GOT3 (cell line): ENCODE measurements around the gene PHAX.
"Not testable (repeated sequence)": the region's sequence is repeated elsewhere in the genome, so short reads cannot be mapped to it uniquely, and the experiment has no call there.

ENCODE experiments used
- DNase-seq: peaks from one replicate; lab custom pipeline; 2025; ENCODE audit warnings: mixed read lengths; lab: John Stamatoyannopoulos, UW

Gene PHAX

GRCh38 chr5:126603402-126603991, 2.8 kb downstream of the PHAX start:
- DNase-seq, result no peak

- DNase-seq, result no peak
Measured at GRCh38 chr5:126605525-126605924, 4.8 kb downstream of the PHAX start.

- DNase-seq, result no peak
Measured at GRCh38 chr5:126610160-126610559, 9.4 kb downstream of the PHAX start.

DNA sequence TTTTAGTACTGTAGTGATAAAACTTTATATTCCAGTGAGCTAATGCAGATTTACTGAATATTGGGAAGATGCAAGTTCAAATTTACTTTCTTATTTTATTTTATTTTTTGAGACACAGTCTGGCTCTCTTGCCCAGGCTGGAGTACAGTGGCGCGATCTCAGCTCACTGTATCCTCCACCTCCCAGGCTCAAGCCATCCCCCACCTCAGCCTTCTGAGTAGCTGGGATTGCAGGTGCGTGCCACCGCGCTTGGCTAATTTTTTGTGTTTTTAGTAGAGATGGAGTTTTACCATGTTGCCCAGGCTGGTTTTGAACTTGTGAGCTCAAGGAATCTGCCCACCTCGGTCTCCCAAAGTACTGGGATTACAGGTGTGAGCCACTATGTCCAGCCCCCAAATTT, 9.9 kb downstream of the PHAX start:
- no peak for DNase-seq

DNA sequence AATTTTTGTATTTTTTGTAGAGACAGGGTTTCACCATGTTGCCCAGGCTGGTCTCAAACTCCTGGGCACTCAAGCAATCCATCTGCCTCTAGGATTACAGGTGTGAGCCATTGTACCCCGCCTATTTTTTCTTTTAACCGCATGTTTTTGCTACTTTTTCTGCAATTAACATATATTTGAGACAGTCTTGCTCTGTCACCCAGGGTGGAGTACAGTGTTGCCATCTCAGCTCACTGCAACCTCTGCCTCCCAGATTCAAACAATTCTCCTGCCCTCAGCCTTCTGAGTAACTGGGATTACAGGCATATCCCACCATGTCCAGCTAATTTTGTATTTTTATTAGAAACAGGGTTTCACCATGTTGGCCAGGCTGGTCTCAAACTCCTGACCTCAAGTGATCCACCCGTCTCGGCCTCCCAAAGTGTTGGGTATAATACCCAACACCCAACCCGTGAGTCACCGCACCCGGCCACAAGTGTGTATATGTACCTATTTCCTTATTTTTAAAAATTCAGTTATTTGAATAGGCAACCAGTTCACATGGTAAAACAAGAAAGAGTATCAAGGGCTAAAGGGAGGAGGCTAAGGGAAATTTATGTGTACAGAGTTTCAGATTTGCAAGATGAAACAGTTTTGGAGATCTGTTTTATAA, 13.3 kb downstream of the PHAX start:
- DNase-seq, result no peak

DNA sequence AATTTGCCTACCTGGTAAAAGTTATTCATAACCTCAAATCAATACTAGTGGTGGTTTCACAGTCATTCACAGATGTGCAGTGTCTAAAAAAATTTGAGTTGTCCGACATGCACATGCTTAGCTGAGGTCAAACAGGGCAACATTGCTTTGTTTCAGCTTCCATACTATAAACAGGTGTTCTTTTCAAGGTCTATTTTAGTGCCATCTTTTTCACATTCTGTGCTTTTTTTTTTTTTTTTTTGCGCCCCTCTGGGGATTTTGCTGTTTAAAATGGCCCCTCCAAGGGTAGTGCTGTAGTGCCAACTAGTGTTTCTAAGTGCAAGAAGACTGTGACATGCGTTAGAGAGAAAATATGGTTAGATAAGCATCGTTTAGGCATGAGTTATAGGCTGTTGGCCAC, 14.5 kb downstream of the PHAX start:
- no peak for DNase-seq

DNA sequence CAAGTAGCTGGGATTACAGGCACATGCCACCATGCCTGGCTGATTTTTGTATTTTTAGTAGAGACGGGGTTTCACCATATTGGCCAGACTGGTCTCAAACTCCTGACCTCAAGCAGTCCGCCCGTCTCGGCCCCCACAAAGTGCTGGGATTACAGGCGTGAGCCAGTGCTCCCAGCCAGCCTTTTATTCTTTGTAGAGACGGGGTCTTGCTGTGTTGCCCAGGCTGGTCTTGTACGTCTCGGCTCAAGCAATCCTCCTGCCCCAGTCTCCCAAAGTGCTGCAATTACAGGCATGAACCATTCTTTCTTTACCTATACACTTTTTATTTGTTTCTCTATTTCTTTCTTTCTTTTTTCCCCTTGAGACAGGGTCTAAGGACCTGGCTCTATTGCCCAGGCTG, 16.9 kb downstream of the PHAX start:
- DNase-seq, result not testable (repeated sequence)

DNA sequence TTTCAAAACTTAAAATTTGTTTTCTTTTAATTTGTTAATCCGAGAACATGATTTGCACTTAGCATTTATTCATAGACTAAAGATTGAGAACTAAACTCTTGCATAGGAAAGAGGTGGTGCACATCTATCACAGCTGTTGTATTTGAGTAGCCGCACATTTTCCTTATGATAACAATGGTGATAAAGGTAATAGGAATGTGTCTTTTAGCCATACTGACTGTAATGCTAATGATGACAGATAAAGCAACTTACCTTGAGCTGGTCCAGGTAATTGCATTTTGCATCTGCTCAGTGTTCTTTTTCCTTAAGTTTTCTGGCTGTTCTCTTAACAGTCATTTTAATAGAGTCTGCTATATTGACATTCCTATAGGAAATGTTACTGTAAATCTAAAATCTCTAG, 19.0 kb downstream of the PHAX start:
- DNase-seq, result no peak

- DNase-seq, result no peak
Measured at GRCh38 chr5:126624534-126624933, 23.8 kb downstream of the PHAX start.

DNA sequence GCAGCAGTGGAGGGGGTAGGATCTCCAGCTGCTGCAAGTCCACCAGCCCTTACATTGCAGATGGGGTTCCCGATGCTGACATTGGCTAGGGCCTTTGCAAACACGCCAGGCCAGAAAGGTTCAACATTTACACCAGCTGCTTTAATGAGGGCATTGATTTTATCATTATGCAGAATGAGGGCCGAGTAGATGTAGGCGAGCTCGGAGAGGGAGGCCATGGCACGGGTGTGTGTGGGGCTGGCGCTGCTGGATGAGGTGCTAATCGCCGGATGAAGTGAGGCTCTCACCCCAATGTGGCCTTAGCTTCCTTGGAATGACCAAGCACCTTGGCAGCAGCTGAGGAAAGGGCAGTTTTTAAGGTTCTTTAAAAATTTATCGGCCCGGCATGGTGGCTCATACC, 27.4 kb downstream of the PHAX start:
- DNase-seq, result no peak

GRCh38 chr5:126631920-126632319, 31.2 kb downstream of the PHAX start:
- no peak for DNase-seq

- no peak for DNase-seq
Measured at GRCh38 chr5:126633552-126633951, 32.8 kb downstream of the PHAX start.

DNA sequence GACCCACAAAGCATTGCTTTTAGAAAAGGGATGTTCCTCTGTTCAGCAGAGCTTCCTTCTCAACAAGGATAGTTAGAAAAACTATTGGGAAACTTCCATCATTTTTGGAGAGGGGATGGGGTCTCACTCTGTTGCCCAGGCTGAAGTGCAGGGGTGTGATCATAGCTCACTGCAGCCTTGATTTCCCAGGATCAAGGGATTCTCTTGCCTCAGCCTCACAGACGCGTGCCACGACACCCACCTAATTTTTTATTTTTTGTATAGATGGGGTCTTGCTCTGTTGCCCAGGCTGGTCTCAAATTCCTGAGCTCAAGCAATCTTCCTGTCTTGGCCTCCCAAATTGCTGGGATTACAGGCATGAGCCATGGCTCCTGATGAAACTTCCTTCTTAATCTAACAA, 34.8 kb downstream of the PHAX start:
- DNase-seq, result no peak

GRCh38 chr5:126636956-126637355, 36.2 kb downstream of the PHAX start:
- DNase-seq, result no peak

- no peak for DNase-seq
Measured at GRCh38 chr5:126640866-126641265, 40.1 kb downstream of the PHAX start.

DNA sequence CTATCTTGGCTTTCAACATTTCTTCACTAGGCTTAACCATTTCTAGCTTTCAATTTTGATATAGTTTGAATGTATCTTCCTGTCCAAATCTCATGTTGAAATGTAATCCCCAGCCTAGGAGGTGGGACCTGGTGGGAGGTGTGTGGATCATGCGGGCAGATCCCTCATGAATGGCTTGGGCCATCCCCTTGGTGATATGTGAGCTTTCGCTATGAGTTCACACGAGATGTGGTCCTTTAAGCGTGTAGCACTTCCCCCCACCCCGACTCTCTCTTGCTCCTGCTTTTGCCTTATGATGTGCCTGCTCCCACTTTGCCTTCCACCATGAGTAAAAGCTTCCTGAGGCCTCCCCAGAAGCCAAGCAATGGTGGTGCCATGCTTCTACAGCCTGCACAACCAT, 40.6 kb downstream of the PHAX start:
- DNase-seq, result no peak

GRCh38 chr5:126645132-126645531, 44.4 kb downstream of the PHAX start:
- DNase-seq, result no peak

GRCh38 chr5:126647071-126647470, 46.3 kb downstream of the PHAX start:
- no peak for DNase-seq

GRCh38 chr5:126648471-126648870, 47.7 kb downstream of the PHAX start:
- DNase-seq, result no peak

DNA sequence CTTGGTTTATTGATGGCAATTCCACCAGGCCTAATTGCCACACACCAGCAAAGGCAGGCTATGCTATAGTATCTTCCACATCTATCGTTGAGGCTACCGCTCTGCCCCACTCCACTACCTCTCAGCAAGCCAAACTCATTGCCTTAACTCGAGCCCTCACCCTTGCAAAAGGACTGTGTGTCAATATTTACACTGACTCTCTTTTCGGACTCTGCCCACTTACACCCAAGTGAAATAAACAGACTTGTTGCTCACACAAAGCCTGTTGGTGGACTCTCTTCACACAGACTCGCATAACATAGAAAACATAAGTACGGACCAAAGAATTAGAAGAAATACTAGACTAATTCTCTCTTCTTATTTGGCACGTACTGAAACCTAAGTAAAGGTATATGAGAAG, 48.3 kb downstream of the PHAX start:
- not testable (repeated sequence) for DNase-seq

- not testable (repeated sequence) for DNase-seq
Measured at GRCh38 chr5:126649709-126650108, 49.0 kb downstream of the PHAX start.

- DNase-seq, result no peak
Measured at GRCh38 chr5:126650463-126650862, 49.7 kb downstream of the PHAX start.

DNA sequence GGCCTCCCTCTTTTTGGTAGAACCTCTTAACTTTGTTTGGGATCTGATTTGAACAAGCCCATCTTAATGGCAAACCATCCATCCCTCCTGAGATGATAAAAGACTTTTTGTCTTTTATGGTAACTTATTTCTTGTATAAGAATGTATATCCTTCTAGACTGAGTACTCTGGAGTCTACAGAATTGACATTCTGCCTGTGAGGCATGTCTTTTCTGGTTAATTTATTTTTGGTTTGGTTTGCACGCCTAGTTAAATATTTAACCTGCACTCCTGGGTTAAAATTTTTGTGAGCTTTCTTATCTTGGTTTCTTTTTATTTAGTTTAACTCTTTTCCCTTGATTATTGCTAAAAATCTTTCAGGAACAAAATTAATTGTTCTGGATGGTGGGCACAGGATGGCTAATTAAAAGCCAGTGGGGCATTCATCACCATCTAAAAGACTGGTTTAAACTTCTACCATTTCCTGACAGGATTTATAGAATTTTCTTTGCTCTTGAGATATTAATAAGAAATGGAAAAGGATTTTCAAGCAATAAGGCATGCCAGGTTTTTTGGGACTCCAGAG, 50.3 kb downstream of the PHAX start:
- no peak for DNase-seq
